ENCODE measurements around the gene NUDT2. TPM values are rescaled to one million over a fixed set of nuclear protein-coding genes. Genes with fewer than 3 reads are reported as not detected.
"Not testable (repeated sequence)": the region's sequence is repeated elsewhere in the genome, so short reads cannot be mapped to it uniquely, and the experiment has no call there.

The NUDT2 gene
- 10 to 100 TPM; 17.5 to 19.7 TPM for total RNA-seq

- ChIA-PET POLR2A (no interaction called here), CTCF (no interaction called here)
- Mint-ChIP-seq H3K4me1 (peaks cover 42% of the 10 kb centered on the region), H3K27ac (peak within 1 kb of the TSS; percentile 95), H3K9me3 (no peaks in the 10 kb centered on the region), H3K27me3 (no peaks in the 10 kb centered on the region), H3K4me3 (peak within 1 kb of the TSS; percentile 97), H3K36me3 (ENCODE audit: low read depth) (peaks cover 1% of the 10 kb centered on the region)
- DNase-seq, result peak; percentile 98
Observed at GRCh38 chr9:34328987-34329832, at the start of gene NUDT2, which contains the start of gene KIF24. Gene NUDT2, plus strand, starts transcription at chr9:34329569. Its CDS starts 9,471 bp downstream, at chr9:34339040. Gene KIF24, minus strand, starts transcription at chr9:34329268. Its CDS starts 17,922 bp downstream, at chr9:34311346.

- Mint-ChIP-seq H3K36me3 (ENCODE audit: low read depth) (peaks cover 20% of the 10 kb centered on the region), H3K27ac (no peak overlapping the region), H3K9me3 (no peaks in the 10 kb centered on the region), H3K4me3 (no peak overlapping the region), H3K4me1 (peaks cover 8% of the 10 kb centered on the region), H3K27me3 (no peaks in the 10 kb centered on the region)
- ChIA-PET POLR2A (no interaction called here), CTCF (interaction anchor here (1.0 kb wide), 1 partner anchor 15 kb away, joined by 3 read pairs; no protein-coding TSS in a partner anchor)
- no peak for DNase-seq
Observed at GRCh38 chr9:34282096-34282495, 47.3 kb upstream of the NUDT2 start.

GRCh38 chr9:34289159-34289558 is 40.2 kb upstream of the NUDT2 start:
- no peaks in the 10 kb centered on the region for H3K4me1 Mint-ChIP-seq
- ChIA-PET POLR2A (no interaction called here), CTCF (no interaction called here)
- no peak overlapping the region for H3K27ac Mint-ChIP-seq
- no peak overlapping the region for H3K4me3 Mint-ChIP-seq
- DNase-seq, result no peak
- peaks cover 16% of the 10 kb centered on the region for H3K36me3 Mint-ChIP-seq (ENCODE audit: low read depth)
- H3K9me3 Mint-ChIP-seq, result no peaks in the 10 kb centered on the region
- no peaks in the 10 kb centered on the region for H3K27me3 Mint-ChIP-seq

- Mint-ChIP-seq H3K9me3 (no peaks in the 10 kb centered on the region), H3K4me3 (no peak overlapping the region), H3K4me1 (no peaks in the 10 kb centered on the region), H3K27ac (no peak overlapping the region), H3K36me3 (ENCODE audit: low read depth) (peaks cover 16% of the 10 kb centered on the region), H3K27me3 (no peaks in the 10 kb centered on the region)
- no peak for DNase-seq
- ChIA-PET POLR2A (no interaction called here), CTCF (no interaction called here)
Observed at GRCh38 chr9:34291023-34291422, 38.3 kb upstream of the NUDT2 start.

- no peaks in the 10 kb centered on the region for H3K9me3 Mint-ChIP-seq
- no peak overlapping the region for H3K4me3 Mint-ChIP-seq
- H3K36me3 Mint-ChIP-seq (ENCODE audit: low read depth), result peaks cover 12% of the 10 kb centered on the region
- H3K27ac Mint-ChIP-seq, result no peak overlapping the region
- no peak for DNase-seq
- CTCF ChIA-PET, result interaction anchor here (0.6 to 0.7 kb wide), 2 partner anchors 34 to 257 kb away, joined by 3 to 4 read pairs; no protein-coding TSS in a partner anchor
- H3K27me3 Mint-ChIP-seq, result no peaks in the 10 kb centered on the region
- no peaks in the 10 kb centered on the region for H3K4me1 Mint-ChIP-seq
- POLR2A ChIA-PET, result no interaction called here
Observed at GRCh38 chr9:34291423-34291822, 37.9 kb upstream of the NUDT2 start.

GRCh38 chr9:34292552-34292951 is 36.8 kb upstream of the NUDT2 start:
- POLR2A ChIA-PET, result no interaction called here
- Mint-ChIP-seq H3K36me3 (ENCODE audit: low read depth) (peaks cover 4% of the 10 kb centered on the region), H3K4me3 (no peak overlapping the region), H3K9me3 (no peaks in the 10 kb centered on the region), H3K4me1 (no peaks in the 10 kb centered on the region), H3K27me3 (no peaks in the 10 kb centered on the region), H3K27ac (no peak overlapping the region)
- DNase-seq, result no peak
- CTCF ChIA-PET, result no interaction called here

GRCh38 chr9:34301064-34301463 is 28.3 kb upstream of the NUDT2 start:
- ChIA-PET POLR2A (interaction anchor here (0.7 kb wide), 1 partner anchor 118 kb away, joined by 6 read pairs; no protein-coding TSS in a partner anchor), CTCF (interaction anchor here (0.6 kb wide), 1 partner anchor 163 kb away, joined by 3 read pairs; no protein-coding TSS in a partner anchor)
- DNase-seq; H3K36me3 Mint-ChIP-seq (ENCODE audit: low read depth); H3K4me3 Mint-ChIP-seq; H3K9me3 Mint-ChIP-seq; H3K27ac Mint-ChIP-seq; H3K27me3 Mint-ChIP-seq; H3K4me1 Mint-ChIP-seq: not testable (repeated sequence)

- DNase-seq; CTCF ChIA-PET; H3K36me3 Mint-ChIP-seq (ENCODE audit: low read depth); H3K4me3 Mint-ChIP-seq; H3K27ac Mint-ChIP-seq; H3K9me3 Mint-ChIP-seq; H3K4me1 Mint-ChIP-seq; H3K27me3 Mint-ChIP-seq; POLR2A ChIA-PET: not testable (repeated sequence)
Observed at GRCh38 chr9:34308316-34308715, 21.1 kb upstream of the NUDT2 start.

GRCh38 chr9:34310215-34310614 is 19.2 kb upstream of the NUDT2 start:
- CTCF ChIA-PET, result no interaction called here
- no peaks in the 10 kb centered on the region for H3K9me3 Mint-ChIP-seq

GRCh38 chr9:34311499-34312185 is 17.7 kb upstream of the NUDT2 start:
- H3K36me3 Mint-ChIP-seq (ENCODE audit: low read depth), result peaks cover 4% of the 10 kb centered on the region
- POLR2A ChIA-PET, result no interaction called here
- no peaks in the 10 kb centered on the region for H3K4me1 Mint-ChIP-seq
- no peak overlapping the region for H3K27ac Mint-ChIP-seq
- H3K27me3 Mint-ChIP-seq, result no peaks in the 10 kb centered on the region
- H3K9me3 Mint-ChIP-seq, result no peaks in the 10 kb centered on the region
- no peak overlapping the region for H3K4me3 Mint-ChIP-seq
- CTCF ChIA-PET, result no interaction called here
- DNase-seq, result no peak

More at GRCh38 chr9:34310215-34310614, 19.2 kb upstream of the NUDT2 start:
- Mint-ChIP-seq H3K27me3 (no peaks in the 10 kb centered on the region), H3K36me3 (ENCODE audit: low read depth) (peaks cover 4% of the 10 kb centered on the region), H3K4me3 (no peak overlapping the region), H3K4me1 (no peaks in the 10 kb centered on the region), H3K27ac (no peak overlapping the region)
- DNase-seq, result no peak
- POLR2A ChIA-PET, result no interaction called here

GRCh38 chr9:34317436-34317835 is 11.9 kb upstream of the NUDT2 start:
- ChIA-PET CTCF (interaction anchor here (0.6 kb wide), 1 partner anchor 23 kb away, joined by 4 read pairs; no protein-coding TSS in a partner anchor), POLR2A (no interaction called here)
- Mint-ChIP-seq H3K4me3 (no peak overlapping the region), H3K9me3 (no peaks in the 10 kb centered on the region), H3K4me1 (peaks cover 2% of the 10 kb centered on the region), H3K27ac (no peak overlapping the region), H3K27me3 (no peaks in the 10 kb centered on the region), H3K36me3 (ENCODE audit: low read depth) (peaks cover 3% of the 10 kb centered on the region)
- DNase-seq, result no peak

- DNase-seq, result no peak
- Mint-ChIP-seq H3K27ac (no peak overlapping the region), H3K4me1 (peaks cover 2% of the 10 kb centered on the region), H3K9me3 (no peaks in the 10 kb centered on the region), H3K4me3 (no peak overlapping the region), H3K36me3 (ENCODE audit: low read depth) (peaks cover 3% of the 10 kb centered on the region), H3K27me3 (no peaks in the 10 kb centered on the region)
- CTCF ChIA-PET, result no interaction called here
- POLR2A ChIA-PET, result interaction anchor here (0.6 kb wide), 1 partner anchor 493 kb away, joined by 5 read pairs; no protein-coding TSS in a partner anchor
Observed at GRCh38 chr9:34318163-34318790, 11.1 kb upstream of the NUDT2 start.

- H3K4me1 Mint-ChIP-seq, result peaks cover 7% of the 10 kb centered on the region
- no peaks in the 10 kb centered on the region for H3K27me3 Mint-ChIP-seq
- no peaks in the 10 kb centered on the region for H3K9me3 Mint-ChIP-seq
- ChIA-PET CTCF (interaction anchor here (0.7 to 1.2 kb wide), 4 partner anchors 14 to 265 kb away, joined by 3 to 4 read pairs (median 3); no protein-coding TSS in a partner anchor), POLR2A (interaction anchor here (0.6 kb wide), 1 partner anchor 59 kb away, joined by 4 read pairs; no protein-coding TSS in a partner anchor)
- no peak for DNase-seq
- no peaks in the 10 kb centered on the region for H3K36me3 Mint-ChIP-seq (ENCODE audit: low read depth)
- no peak overlapping the region for H3K27ac Mint-ChIP-seq
- H3K4me3 Mint-ChIP-seq, result no peak overlapping the region
Observed at GRCh38 chr9:34321451-34321850, 7.9 kb upstream of the NUDT2 start.

All from activated CD4-positive, alpha-beta T cell treated with anti-CD3 and anti-CD28 coated beads, Interleukin-2, amount 10 ng/mL, durations not matched to agents 7 days and 5 days (primary cell).